ENCODE data around the gene GYS2. TPM values are rescaled to one million over a fixed set of nuclear protein-coding genes. Genes with fewer than 3 reads are reported as not detected.

Gene GYS2
- polyA plus RNA-seq, 1 experiment, result not detected

DNA sequence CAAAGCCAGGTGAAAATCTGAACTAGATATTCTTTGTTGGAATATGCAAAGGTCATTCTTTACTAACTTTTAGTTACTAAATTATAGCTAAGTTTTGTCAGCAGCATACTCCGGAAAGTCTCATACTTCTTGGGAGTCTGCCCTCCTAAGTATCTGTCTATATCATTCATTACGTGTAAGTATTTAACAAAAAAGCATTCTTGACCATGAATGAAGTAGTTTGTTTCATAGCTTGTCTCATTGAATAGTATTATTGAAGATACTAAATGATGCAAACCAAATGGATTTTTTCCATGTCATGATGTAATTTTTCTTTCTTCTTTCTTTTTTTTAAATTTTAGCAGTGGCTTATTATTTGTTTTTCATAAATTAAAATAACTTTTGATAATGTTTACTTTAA, 88.4 kb downstream of the GYS2 start:
- no peak for DNase-seq (ENCODE audit: low read depth, low spot score)
- Histone ChIP-seq H3K27ac (ENCODE audit: low read depth, low read length) (no peak overlapping the region), H3K9me3 (ENCODE audit: control insufficient read depth, insufficient read depth, low read length) (no peaks in the 10 kb centered on the region), H3K4me3 (ENCODE audit: low read depth, low read length) (no peak overlapping the region), H3K27me3 (ENCODE audit: control insufficient read depth, insufficient read depth, low read length) (no peaks in the 10 kb centered on the region)
- ChIA-PET CTCF (interaction anchor here (0.6 kb wide), 1 partner anchor 1478 kb away, joined by 3 read pairs; no protein-coding TSS in a partner anchor), POLR2A (no interaction called here)
- TF ChIP-seq CTCF (IDR thresholded peaks at IDR 0.05; ENCODE audit: low read depth, low read length), result no peak

DNA sequence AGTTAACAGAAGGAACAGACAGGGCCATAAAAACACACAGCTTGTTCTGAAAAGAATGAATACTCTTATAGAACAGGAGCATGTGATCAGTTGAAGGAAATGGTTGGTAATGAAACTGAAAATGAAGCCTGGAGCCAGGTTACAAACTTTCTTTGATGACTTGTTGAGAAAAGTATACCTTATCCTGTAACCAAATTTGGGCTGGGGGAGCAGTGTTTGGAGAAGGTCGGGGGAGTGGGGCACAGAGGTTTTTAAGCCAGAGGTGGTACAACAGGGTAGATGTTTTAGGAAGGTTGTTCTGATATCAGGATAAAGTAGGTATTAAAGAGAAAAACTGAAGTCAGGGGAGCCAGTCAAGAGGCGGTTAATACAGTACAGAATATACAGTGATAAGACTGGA, 94.9 kb downstream of the GYS2 start:
- TF ChIP-seq CTCF (IDR thresholded peaks at IDR 0.05; ENCODE audit: low read depth, low read length), result no peak
- POLR2A ChIA-PET, result interaction anchor here (0.6 kb wide), 1 partner anchor 10 kb away, joined by 6 read pairs; no protein-coding TSS in a partner anchor
- CTCF ChIA-PET, result no interaction called here
- DNase-seq (ENCODE audit: low read depth, low spot score), result no peak
- H3K27me3 ChIP-seq (ENCODE audit: control insufficient read depth, insufficient read depth, low read length), result no peaks in the 10 kb centered on the region
- no peak overlapping the region for H3K4me3 ChIP-seq (ENCODE audit: low read depth, low read length)
- H3K27ac ChIP-seq (ENCODE audit: low read depth, low read length), result no peak overlapping the region
- no peaks in the 10 kb centered on the region for H3K9me3 ChIP-seq (ENCODE audit: control insufficient read depth, insufficient read depth, low read length)

GRCh38 chr12:21507849-21508248, 96.8 kb downstream of the GYS2 start:
- Histone ChIP-seq H3K27ac (ENCODE audit: low read depth, low read length) (no peak overlapping the region), H3K9me3 (ENCODE audit: control insufficient read depth, insufficient read depth, low read length) (no peaks in the 10 kb centered on the region), H3K4me3 (ENCODE audit: low read depth, low read length) (no peak overlapping the region), H3K27me3 (ENCODE audit: control insufficient read depth, insufficient read depth, low read length) (no peaks in the 10 kb centered on the region)
- TF ChIP-seq CTCF (IDR thresholded peaks at IDR 0.05; ENCODE audit: low read depth, low read length), result no peak
- CTCF ChIA-PET, result interaction anchor here (0.6 to 1.2 kb wide), 3 partner anchors 172 to 190 kb away, joined by 3 to 5 read pairs (median 3); no protein-coding TSS in a partner anchor
- DNase-seq (ENCODE audit: low read depth, low spot score), result no peak
- POLR2A ChIA-PET, result interaction anchor here (0.7 kb wide), 1 partner anchor 145 kb away, joined by 3 read pairs; no protein-coding TSS in a partner anchor

DNA sequence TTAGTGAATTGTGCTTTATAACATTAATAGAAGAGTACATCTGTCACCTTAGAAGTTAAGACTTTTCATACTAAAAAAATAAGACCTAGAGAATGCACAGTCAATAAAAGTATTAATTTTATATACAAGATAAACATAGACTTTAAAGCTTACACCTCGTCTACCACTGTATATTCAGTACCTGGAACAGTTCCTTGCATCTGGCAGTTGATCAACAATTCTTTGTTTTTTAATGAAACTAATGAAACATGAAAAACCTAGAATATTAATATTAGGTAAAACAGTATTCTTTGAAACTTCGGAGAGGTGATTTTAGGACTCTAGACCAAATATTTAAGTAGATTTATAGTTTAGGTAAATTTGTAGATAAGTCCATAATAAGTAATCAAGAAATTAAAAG, 98.8 kb downstream of the GYS2 start:
- H3K27ac ChIP-seq (ENCODE audit: low read depth, low read length), result no peak overlapping the region
- ChIA-PET CTCF (interaction anchor here (0.9 kb wide), 1 partner anchor 54 kb away, joined by 3 read pairs; no protein-coding TSS in a partner anchor), POLR2A (no interaction called here)
- H3K4me3 ChIP-seq (ENCODE audit: low read depth, low read length), result no peak overlapping the region
- DNase-seq (ENCODE audit: low read depth, low spot score), result no peak
- no peaks in the 10 kb centered on the region; the same call in 1 of the 2 replicates for H3K9me3 ChIP-seq (ENCODE audit: control insufficient read depth, insufficient read depth, low read length)
- TF ChIP-seq CTCF (IDR thresholded peaks at IDR 0.05; ENCODE audit: low read depth, low read length), result no peak
- no peaks in the 10 kb centered on the region for H3K27me3 ChIP-seq (ENCODE audit: control insufficient read depth, insufficient read depth, low read length)

GRCh38 chr12:21502872-21503271, 101.8 kb downstream of the GYS2 start:
- no peak for DNase-seq (ENCODE audit: low read depth, low spot score)
- ChIA-PET POLR2A (interaction anchor here (2.1 to 2.4 kb wide), 2 partner anchors 9 to 65 kb away, joined by 8 to 15 read pairs; partner anchors contain the start of gene PYROXD1), CTCF (interaction anchor here (2.0 kb wide), 1 partner anchor 10 kb away, joined by 4 read pairs; no protein-coding TSS in a partner anchor)
- Histone ChIP-seq H3K27me3 (ENCODE audit: control insufficient read depth, insufficient read depth, low read length) (no peaks in the 10 kb centered on the region), H3K4me3 (ENCODE audit: low read depth, low read length) (peak overlapping the region; percentile 89), H3K9me3 (ENCODE audit: control insufficient read depth, insufficient read depth, low read length) (no peaks in the 10 kb centered on the region; the same call in 1 of the 2 replicates), H3K27ac (ENCODE audit: low read depth, low read length) (no peak overlapping the region)
- TF ChIP-seq CTCF (IDR thresholded peaks at IDR 0.05; ENCODE audit: low read depth, low read length), result no peak
